Measurements from ENCODE around the gene ACTL9.
"Not testable (repeated sequence)": the region's sequence is repeated elsewhere in the genome, so short reads cannot be mapped to it uniquely, and the experiment has no call there.

DNA sequence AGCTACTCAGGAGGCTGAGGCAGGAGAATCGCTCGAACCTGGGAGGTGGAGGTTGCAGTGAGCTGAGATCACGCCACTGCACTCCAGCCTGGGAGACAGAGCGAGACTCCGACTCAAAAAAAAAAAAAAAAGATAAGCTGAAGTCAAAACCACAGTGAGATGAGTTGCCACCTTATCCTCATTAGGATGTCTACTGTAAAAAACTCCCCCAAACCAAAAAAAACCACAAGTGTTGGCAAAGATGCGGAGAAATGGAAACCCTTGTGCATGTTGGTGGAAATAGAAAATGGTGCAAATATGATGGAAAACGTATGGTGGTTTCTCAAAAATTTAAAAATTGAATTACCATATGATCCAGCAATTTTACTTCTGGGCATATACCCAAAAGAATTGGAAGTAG lies 11.7 kb upstream of the ACTL9 start:
- TF ChIP-seq, protein P1, sequence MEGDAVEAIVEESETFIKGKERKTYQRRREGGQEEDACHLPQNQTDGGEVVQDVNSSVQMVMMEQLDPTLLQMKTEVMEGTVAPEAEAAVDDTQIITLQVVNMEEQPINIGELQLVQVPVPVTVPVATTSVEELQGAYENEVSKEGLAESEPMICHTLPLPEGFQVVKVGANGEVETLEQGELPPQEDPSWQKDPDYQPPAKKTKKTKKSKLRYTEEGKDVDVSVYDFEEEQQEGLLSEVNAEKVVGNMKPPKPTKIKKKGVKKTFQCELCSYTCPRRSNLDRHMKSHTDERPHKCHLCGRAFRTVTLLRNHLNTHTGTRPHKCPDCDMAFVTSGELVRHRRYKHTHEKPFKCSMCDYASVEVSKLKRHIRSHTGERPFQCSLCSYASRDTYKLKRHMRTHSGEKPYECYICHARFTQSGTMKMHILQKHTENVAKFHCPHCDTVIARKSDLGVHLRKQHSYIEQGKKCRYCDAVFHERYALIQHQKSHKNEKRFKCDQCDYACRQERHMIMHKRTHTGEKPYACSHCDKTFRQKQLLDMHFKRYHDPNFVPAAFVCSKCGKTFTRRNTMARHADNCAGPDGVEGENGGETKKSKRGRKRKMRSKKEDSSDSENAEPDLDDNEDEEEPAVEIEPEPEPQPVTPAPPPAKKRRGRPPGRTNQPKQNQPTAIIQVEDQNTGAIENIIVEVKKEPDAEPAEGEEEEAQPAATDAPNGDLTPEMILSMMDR (IDR thresholded peaks at IDR 0.05): not testable (repeated sequence)
- not testable (repeated sequence) for TF ChIP-seq POLR2A (IDR thresholded peaks at IDR 0.05)
